Osteocyte (in vitro differentiated cells): Measurements from ENCODE around the gene AOPEP. TPM values are rescaled to one million over a fixed set of nuclear protein-coding genes. Genes with fewer than 3 reads are reported as not detected.
A peak's percentile ranks its signal among the peaks of the same experiment; 100 is the strongest.

Experiments used
- DNase-seq: peaks from one replicate; pipeline ENCODE4 v3.0.0; 2021; ENCODE audit warnings: mixed read lengths; ENCODE audit not compliant: unreplicated experiment; ENCODE audit errors: extremely low spot score
- H3K27ac Mint-ChIP-seq: one replicate; pipeline ENCODE4 v1.8.0; 2021; ENCODE audit warnings: mild to moderate bottlenecking, mixed read lengths; ENCODE audit not compliant: unreplicated experiment
- H3K27me3 Mint-ChIP-seq: one replicate; pipeline ENCODE4 v1.8.0; 2021; ENCODE audit warnings: mixed read lengths; ENCODE audit not compliant: unreplicated experiment
- H3K36me3 Mint-ChIP-seq: one replicate; pipeline ENCODE4 v1.8.0; 2021; ENCODE audit warnings: mixed read lengths; ENCODE audit not compliant: unreplicated experiment
- H3K4me1 Mint-ChIP-seq: one replicate; pipeline ENCODE4 v1.8.0; 2021; ENCODE audit warnings: mixed read lengths; ENCODE audit not compliant: unreplicated experiment
- H3K4me3 Mint-ChIP-seq: one replicate; pipeline ENCODE4 v1.8.0; 2021; ENCODE audit warnings: mild to moderate bottlenecking, moderate library complexity, mixed read lengths; ENCODE audit not compliant: unreplicated experiment
- H3K9me3 Mint-ChIP-seq: one replicate; pipeline ENCODE4 v1.8.0; 2021; ENCODE audit warnings: mixed read lengths; ENCODE audit not compliant: unreplicated experiment
- total RNA-seq: library from RNA; stranded (reverse); gene quantifications from 2 replicates; pipeline ENCODE4 v1.2.1, GENCODE V29; 2021
- TF ChIP-seq, protein P1 (sequence below): fragments of 200-600 bp; sonication (generic); IDR thresholded peaks from 2 replicates; pipeline ENCODE4 v1.5.0; 2021; ENCODE audit warnings: antibody characterized with exemption, mild to moderate bottlenecking, moderate library complexity

Gene AOPEP
- total RNA-seq, 1 donor from 2014 or later, result 108 TPM

DNA sequence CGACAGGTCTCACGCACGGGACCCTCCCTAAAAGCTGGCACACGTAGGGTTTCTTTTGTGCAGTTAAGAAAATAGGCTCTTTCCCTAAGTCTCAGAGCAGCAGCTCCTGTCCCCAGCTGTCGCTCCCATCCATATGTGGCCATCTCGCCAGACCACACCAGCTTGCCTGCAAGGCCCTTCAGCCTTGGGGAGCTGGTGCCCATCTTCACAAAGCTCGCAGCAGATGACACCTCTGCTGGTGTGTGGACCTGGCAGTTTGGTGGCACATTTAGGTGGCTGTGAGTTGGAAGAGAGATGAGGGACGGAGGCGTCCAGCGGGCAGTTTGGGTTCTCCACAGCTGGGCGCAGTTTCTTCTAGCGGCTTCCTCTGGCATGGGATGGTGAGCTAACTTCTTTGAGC lies 352.0 kb downstream of the AOPEP start:
- Mint-ChIP-seq H3K4me3 (no peak overlapping the region), H3K36me3 (peaks cover 65% of the 10 kb centered on the region), H3K9me3 (no peaks in the 10 kb centered on the region), H3K4me1 (peaks cover 38% of the 10 kb centered on the region), H3K27ac (peak overlapping the region; percentile 59), H3K27me3 (no peaks in the 10 kb centered on the region)
- TF ChIP-seq, protein P1, sequence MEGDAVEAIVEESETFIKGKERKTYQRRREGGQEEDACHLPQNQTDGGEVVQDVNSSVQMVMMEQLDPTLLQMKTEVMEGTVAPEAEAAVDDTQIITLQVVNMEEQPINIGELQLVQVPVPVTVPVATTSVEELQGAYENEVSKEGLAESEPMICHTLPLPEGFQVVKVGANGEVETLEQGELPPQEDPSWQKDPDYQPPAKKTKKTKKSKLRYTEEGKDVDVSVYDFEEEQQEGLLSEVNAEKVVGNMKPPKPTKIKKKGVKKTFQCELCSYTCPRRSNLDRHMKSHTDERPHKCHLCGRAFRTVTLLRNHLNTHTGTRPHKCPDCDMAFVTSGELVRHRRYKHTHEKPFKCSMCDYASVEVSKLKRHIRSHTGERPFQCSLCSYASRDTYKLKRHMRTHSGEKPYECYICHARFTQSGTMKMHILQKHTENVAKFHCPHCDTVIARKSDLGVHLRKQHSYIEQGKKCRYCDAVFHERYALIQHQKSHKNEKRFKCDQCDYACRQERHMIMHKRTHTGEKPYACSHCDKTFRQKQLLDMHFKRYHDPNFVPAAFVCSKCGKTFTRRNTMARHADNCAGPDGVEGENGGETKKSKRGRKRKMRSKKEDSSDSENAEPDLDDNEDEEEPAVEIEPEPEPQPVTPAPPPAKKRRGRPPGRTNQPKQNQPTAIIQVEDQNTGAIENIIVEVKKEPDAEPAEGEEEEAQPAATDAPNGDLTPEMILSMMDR, result no peak
- no peak for DNase-seq

DNA sequence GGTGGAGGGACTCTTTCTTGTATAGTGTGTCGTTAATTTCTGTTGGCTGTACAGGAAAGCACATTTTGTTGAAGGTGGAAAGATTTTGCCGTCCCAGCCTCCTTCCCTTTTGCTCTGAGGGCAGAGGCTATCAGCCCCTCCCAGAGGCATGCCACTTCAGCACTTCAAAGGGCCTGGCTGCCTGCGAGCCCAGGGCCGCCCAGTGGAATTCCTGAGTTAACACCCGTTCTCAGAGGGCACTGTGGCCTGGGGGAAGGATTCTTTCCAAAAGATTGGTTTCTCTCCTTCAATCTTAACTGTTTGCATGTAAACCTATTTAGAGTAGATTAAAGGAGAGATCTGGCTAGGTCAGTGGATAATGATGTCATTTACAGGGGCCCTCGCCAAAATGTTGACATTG lies 352.4 kb downstream of the AOPEP start:
- H3K36me3 Mint-ChIP-seq, result peaks cover 67% of the 10 kb centered on the region
- peaks cover 38% of the 10 kb centered on the region for H3K4me1 Mint-ChIP-seq
- H3K27me3 Mint-ChIP-seq, result no peaks in the 10 kb centered on the region
- no peak for DNase-seq
- no peaks in the 10 kb centered on the region for H3K9me3 Mint-ChIP-seq
- H3K27ac Mint-ChIP-seq, result peak overlapping the region; percentile 59
- H3K4me3 Mint-ChIP-seq, result no peak overlapping the region
- TF ChIP-seq, protein P1, result no peak

DNA sequence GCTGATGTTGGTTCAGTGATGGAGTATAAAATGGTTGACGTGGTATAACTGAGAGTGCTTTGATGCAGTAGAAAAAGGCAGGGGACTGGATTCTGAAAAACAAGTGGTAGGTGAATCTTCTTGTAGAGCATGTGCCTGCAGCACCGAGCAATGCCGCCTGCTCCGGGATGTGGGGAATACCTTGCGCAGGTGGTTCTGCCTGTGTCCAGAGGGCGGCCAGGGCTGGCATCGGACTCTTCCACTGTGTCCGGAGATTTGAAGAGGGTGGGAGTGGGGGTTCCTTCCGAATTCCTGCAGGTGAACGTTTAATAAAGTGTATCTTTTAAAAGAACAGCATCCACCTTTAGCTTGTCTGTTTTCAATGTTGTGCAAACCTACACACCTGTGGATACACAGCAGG lies 353.0 kb downstream of the AOPEP start:
- no peak for DNase-seq
- peak overlapping the region; percentile 59 for H3K27ac Mint-ChIP-seq
- peaks cover 38% of the 10 kb centered on the region for H3K4me1 Mint-ChIP-seq
- no peaks in the 10 kb centered on the region for H3K9me3 Mint-ChIP-seq
- no peaks in the 10 kb centered on the region for H3K27me3 Mint-ChIP-seq
- H3K36me3 Mint-ChIP-seq, result peaks cover 68% of the 10 kb centered on the region
- no peak overlapping the region for H3K4me3 Mint-ChIP-seq
- TF ChIP-seq, protein P1, result no peak

DNA sequence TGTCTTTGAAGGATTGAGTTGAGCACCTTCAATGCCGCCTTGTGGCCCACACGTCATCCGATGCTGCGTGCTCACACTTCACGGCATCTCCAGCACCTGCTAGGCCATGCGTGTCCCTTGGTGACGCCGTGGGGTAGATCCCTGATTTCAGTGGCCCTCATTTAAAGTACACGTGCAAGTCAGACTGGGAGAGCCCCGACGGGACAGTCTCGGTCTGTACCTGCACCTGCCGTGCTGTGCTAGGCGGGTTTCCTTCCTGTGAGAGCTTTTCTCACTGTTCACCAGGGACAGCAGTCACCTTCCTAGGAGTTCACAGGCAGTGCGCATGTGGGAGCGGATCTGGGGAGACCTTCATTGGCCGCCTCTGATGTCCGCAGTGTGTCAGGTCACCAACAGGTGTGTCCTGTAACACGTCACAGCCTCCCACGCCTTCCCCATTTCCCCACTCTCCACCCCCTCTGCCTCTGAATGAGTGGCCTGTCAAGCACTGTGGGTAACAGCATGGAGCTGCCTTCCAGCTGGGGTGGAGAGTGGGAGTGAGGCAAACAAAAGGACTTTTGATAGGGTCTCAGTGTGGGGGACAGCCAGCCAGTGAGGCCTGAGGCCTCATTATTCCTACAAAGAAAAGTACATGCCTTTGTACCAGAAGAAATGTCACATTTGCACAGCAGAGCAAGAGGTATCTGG lies 354.6 kb downstream of the AOPEP start:
- no peaks in the 10 kb centered on the region for H3K27me3 Mint-ChIP-seq

DNA sequence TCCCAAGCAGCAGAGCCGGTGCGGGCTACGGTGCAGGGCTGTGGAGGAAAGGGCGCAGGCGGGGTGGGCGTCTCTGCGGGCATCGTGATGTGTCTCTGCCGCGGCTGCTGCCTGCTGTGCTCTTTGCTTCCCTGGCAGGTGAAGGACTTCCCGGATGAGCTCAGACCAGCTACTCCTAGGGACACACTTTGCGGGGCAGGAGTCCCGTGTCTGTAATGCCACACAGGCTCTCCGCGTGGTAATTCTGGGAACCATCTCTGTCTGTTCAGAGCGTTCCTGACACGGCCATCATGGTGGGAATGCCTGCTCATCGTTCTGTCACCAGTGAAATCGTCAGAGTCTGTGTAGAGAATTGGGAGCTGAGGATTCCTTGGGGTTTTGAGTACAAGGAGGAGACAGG lies 355.5 kb downstream of the AOPEP start:
- Mint-ChIP-seq H3K4me3 (no peak overlapping the region), H3K4me1 (peaks cover 39% of the 10 kb centered on the region), H3K27ac (peak overlapping the region; percentile 31), H3K27me3 (no peaks in the 10 kb centered on the region), H3K36me3 (peaks cover 64% of the 10 kb centered on the region), H3K9me3 (no peaks in the 10 kb centered on the region)
- DNase-seq, result no peak
- TF ChIP-seq, protein P1, result no peak

More for the DNA sequence above, 354.6 kb downstream of the AOPEP start:
- Mint-ChIP-seq H3K4me3 (no peak overlapping the region), H3K27ac (no peak overlapping the region), H3K36me3 (peaks cover 63% of the 10 kb centered on the region), H3K4me1 (peaks cover 36% of the 10 kb centered on the region), H3K9me3 (no peaks in the 10 kb centered on the region)
- TF ChIP-seq, protein P1, result no peak
- DNase-seq, result no peak
